Liver (tissue), 3 donors: Measurements from ENCODE around the gene UBE2QL1.

Source experiments
- CTCF ChIP-seq: fragments of 150-350 bp; IDR thresholded peaks from 2 replicates; pipeline ENCODE4 v1.5.1; 2017; ENCODE audit warnings: improper control_type of control experiment, low read depth, low read length; ENCODE audit not compliant: missing input control
- EGR1 ChIP-seq, 2 donors: IDR thresholded peaks; 2 replicates each; pipeline ENCODE4 v1.6.1; 2016 to 2018; ENCODE audit warnings: antibody characterized with exemption in 2 of 2, low read depth in 2 of 2
- FOXA1 ChIP-seq: IDR thresholded peaks from 2 replicates; pipeline ENCODE4 v1.6.1; 2016; ENCODE audit warnings: antibody characterized with exemption
- GABPA ChIP-seq, 2 donors: IDR thresholded peaks in 1 of 2; conservative IDR thresholded peaks in 1 of 2; 2 replicates each; pipeline ENCODE4 v1.6.1; 2016; ENCODE audit warnings: antibody characterized with exemption in 2 of 2, mild to moderate bottlenecking in 1 of 2, moderate library complexity in 1 of 2
- HNF4G ChIP-seq: IDR thresholded peaks from 2 replicates; pipeline ENCODE4 v1.6.1; 2016; ENCODE audit warnings: antibody characterized with exemption
- JUND ChIP-seq, 2 donors: IDR thresholded peaks; 2 replicates each; pipeline ENCODE4 v1.6.1; 2016; ENCODE audit warnings: antibody characterized with exemption in 2 of 2
- MAX ChIP-seq: IDR thresholded peaks from 2 replicates; pipeline ENCODE4 v1.6.1; 2016; ENCODE audit warnings: antibody characterized with exemption
- RAD21 ChIP-seq, 2 donors: IDR thresholded peaks; 2 replicates each; pipeline ENCODE4 v1.6.1; 2016; ENCODE audit warnings: antibody characterized with exemption in 2 of 2, mild to moderate bottlenecking in 2 of 2
- REST ChIP-seq: IDR thresholded peaks from 2 replicates; pipeline ENCODE4 v1.6.1; 2016; ENCODE audit warnings: antibody characterized with exemption, mild to moderate bottlenecking
- RXRA ChIP-seq, 2 donors: IDR thresholded peaks; 2 replicates each; pipeline ENCODE4 v1.6.1; 2017 to 2018; ENCODE audit warnings: antibody characterized with exemption in 2 of 2, mild to moderate bottlenecking in 1 of 2
- TAF1 ChIP-seq: conservative IDR thresholded peaks from 2 replicates; pipeline ENCODE4 v1.6.1; 2016; ENCODE audit warnings: antibody characterized with exemption, mild to moderate bottlenecking
- YY1 ChIP-seq: IDR thresholded peaks from 2 replicates; pipeline ENCODE4 v1.6.1; 2016; ENCODE audit warnings: antibody characterized with exemption, mild to moderate bottlenecking
- donor health status: healthy.
- donor health status: healthy.

GRCh38 chr5:6506611-6507010, 58.0 kb downstream of the UBE2QL1 start:
- no peak for TF ChIP-seq REST
- no peak for TF ChIP-seq CTCF
- no peak for TF ChIP-seq FOXA1
- TF ChIP-seq EGR1 (IDR thresholded peaks at IDR 0.05; ENCODE audit: low read depth in 2 of 2): no peak
- no peak for TF ChIP-seq TAF1
- TF ChIP-seq YY1: no peak
- TF ChIP-seq MAX: no peak
- no peak for TF ChIP-seq RAD21 (IDR thresholded peaks at IDR 0.05)
- TF ChIP-seq JUND (IDR thresholded peaks at IDR 0.05): no peak
- no peak for TF ChIP-seq RXRA (IDR thresholded peaks at IDR 0.05)
- TF ChIP-seq HNF4G: no peak
- no peak for TF ChIP-seq GABPA (IDR thresholded peaks at IDR 0.05 in 1 of 2, conservative IDR thresholded peaks at IDR 0.05 in 1 of 2)
